GM21447 (cell line): Measurements from ENCODE around the gene DOCK1.

Source experiments
- ATAC-seq: cut with Tn5 transposase; IDR thresholded peaks from one replicate; pipeline ENCODE4 v1.9.1; 2021; ENCODE audit not compliant: unreplicated experiment

DOCK1 gene

DNA sequence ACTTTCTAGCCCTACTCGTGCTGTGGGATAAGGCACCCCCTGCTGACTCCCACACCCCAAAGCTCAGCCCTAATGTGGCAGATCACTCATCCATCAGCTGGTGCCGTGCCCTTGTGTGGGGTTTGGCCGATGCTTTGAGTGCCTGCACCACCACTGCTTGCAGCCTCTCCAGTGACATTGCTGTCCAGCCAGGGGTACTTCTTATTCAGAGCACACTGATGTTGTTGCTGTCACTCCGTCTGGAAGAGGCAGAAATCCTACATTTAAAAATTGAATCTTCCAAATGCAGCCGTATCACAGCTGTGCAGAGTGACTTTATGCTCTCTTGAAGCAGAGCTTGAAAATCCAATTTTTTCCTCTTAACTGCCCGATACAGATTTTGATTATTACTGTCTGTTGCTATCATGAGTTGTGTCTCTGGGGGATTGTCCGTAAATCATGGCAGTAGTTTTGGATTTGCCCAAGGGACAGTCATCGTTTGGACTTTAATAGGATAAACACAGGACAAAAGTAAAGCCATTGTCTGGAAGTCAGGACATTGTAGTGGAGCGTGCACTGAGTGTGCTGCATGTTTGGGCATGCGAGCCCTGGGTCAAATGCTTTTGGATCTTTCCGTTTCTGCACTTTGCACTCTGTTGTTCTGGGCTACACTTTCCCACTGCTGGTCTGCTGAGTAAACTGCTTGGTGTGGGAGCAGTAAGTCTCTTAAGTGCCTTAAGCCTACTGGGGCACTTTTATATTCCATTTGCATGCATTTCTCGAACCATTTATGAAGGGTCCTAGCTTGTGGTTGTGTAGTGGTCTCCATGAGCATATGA lies 128.2 kb downstream of the DOCK1 start:
- ATAC-seq, result no peak

DNA sequence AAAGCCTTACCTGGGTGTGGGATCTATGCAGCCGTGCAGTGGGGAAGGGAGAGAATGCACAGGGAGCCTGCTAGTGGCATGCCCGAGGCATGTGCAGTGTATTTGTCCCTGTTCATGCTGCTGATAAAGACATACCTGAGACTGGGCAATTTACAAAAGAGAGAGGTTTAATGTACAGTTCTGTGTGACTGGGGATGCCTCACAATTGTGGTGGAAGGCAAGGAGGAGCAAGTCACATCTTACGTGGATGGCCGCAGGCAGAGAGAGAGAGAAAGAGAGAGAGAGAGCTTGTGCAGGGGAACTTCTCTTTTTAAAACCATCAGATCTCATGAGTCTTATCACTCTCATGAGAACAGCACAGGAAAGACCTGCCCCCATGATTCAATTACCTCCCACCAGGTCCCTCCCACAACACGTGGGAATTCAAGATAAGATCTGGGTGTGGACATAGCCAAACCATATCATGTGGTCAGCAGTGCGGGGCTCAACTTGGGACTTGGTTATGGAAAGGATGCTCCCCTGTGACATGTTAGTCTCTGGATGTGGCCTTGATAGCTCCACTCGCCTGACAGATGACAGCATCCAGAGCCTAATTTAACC lies 128.9 kb downstream of the DOCK1 start:
- ATAC-seq, result no peak

DNA sequence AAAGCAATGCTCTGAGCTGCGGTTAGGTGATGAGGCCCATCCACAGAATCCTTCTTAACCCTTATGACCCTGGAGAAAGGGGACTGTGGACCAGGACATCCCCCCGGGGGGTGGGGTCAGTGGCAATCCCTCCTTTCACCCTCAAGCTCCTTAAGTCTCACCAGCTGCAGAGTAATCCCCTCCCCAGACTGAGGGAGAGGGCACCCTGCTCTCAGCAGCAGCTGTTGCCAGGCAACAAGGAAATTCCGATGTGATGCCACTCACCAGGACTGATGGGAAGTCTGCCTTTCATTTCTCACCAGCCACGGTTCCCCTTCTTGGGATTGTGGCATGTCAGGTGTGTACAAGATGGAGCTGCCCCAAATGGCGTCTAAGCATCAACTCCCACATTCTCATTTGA lies 129.6 kb downstream of the DOCK1 start:
- no peak for ATAC-seq

DNA sequence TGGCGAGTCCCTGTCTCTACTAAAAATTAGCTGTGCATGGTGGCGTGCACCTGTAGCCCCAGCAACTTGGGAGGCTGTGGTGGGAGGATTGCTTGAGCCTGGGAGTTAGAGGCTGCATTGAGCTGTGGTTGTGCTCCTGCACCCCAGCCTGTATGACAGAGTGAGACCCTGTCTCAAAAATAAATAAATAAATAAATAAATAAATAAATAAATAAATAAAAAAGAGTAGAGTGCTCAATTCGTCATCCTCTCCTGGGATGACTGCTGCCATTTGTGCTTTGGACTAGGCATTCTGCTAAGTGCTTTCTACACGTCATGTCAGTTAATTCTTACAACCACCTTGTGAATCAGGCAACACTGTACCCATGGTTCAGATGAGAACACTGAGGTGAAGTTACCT lies 130.6 kb downstream of the DOCK1 start:
- no peak for ATAC-seq

DNA sequence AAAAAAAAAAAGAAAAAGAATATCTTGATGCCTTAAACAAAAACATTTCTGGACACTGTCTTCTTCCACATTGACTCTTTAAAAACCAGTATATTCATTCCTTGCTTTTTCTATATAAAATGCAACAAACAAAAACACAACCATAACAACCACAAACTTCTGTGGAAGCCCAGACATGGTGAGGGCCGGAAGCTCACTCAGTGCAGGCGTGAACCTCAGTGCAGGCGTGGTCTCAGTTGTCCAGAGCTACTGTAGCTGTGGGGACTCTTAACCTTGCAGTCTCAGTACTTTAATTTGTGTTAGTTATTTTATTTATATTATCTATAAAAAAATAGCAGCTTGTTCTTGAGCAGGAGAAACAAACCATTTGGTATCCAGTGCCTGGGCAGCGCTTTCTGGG lies 131.8 kb downstream of the DOCK1 start:
- no peak for ATAC-seq

DNA sequence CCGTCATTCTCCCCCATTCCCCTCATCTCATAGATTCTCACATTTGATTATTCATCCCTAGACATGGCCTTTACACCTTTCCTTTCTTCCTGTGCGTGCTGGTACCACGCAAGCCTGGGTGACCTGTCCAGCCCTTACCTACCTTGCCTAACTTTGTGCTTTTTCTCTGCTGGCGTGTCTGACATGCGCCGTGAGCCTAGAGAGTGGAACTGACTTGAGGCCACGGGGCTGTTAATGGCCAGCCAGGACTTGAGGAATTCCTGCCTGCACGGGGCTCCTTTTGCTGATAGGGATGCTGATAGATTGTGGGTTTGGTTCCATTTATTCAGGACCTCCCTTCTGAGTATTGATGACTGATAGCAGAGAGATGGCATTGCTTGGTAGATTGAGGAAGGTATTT lies 134.2 kb downstream of the DOCK1 start:
- ATAC-seq, result no peak

DNA sequence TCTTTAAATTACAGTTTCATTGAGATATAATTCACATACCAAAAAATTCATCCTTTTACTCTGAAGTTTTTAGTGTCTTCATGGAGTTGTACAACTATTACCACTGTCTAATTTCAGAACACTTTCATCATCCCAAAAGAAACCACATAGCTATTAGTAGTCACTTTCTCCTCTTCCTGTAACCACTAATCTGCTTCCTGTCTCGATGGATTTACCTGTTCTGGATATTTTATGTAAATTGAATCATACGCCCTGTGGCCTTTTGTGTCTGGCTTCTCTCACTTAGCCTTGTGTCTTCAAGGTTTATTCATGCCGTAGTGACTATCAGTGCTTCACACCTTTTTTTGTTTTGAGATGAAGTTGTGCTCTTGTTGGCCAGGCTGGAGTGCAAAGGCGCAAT lies 135.5 kb downstream of the DOCK1 start:
- no peak for ATAC-seq

DNA sequence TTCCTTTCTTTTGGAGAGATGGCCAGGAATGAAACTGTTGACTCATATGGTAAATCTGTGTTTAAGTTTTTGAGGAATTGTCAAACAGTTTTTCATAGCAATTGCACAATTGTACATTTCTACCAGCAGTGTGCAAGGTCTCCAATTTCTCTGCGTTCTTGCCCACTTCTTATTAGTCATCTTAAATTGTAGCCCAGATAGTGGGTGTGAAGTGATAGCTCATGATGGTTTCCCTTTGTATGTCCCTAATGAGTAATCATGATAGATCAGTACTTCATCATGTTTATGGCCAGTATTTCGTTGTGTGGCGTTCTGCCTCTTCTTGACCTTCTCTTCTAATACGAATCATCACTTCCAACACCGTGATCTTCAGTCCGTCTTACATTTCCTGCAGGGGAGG lies 136.3 kb downstream of the DOCK1 start:
- ATAC-seq, result no peak

DNA sequence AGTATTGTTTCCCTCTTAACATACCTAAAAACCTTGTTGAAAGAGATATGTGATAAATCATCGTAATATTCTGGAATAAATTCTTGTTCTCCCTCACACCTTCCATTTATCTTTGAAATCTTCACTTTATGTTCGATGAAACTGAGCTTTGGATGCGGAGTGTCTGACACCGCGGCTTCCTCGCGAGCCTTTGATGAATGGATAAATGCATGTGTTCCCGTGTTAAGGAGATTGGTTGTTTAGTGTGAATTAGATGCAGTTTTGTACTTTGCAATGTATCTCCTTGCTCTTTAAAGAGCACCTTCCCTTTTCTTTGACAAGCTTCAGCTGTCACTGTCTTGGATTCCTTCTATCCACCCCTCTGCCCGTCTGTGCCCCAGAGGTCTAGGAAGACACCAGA lies 138.1 kb downstream of the DOCK1 start:
- no peak for ATAC-seq

DNA sequence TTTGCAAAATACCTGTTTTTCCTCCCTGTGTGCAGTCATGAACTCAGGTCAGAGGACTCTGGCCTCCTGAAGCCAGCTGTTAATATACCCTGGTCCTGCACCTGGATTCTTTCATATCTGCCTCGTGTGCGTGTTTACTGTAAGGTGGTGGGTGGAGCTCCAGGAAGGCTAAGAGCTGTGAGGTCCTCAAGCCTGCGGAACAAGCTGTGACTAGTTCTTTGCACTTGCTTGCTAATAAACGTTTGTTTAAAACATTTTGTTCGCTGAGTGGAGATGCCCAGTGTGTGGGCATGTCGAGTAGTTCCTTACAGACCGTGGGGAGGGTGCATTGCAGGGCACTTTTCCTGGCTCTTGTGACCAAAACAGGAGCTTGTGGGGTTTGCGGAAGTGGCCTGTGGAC lies 139.0 kb downstream of the DOCK1 start:
- ATAC-seq, result no peak

DNA sequence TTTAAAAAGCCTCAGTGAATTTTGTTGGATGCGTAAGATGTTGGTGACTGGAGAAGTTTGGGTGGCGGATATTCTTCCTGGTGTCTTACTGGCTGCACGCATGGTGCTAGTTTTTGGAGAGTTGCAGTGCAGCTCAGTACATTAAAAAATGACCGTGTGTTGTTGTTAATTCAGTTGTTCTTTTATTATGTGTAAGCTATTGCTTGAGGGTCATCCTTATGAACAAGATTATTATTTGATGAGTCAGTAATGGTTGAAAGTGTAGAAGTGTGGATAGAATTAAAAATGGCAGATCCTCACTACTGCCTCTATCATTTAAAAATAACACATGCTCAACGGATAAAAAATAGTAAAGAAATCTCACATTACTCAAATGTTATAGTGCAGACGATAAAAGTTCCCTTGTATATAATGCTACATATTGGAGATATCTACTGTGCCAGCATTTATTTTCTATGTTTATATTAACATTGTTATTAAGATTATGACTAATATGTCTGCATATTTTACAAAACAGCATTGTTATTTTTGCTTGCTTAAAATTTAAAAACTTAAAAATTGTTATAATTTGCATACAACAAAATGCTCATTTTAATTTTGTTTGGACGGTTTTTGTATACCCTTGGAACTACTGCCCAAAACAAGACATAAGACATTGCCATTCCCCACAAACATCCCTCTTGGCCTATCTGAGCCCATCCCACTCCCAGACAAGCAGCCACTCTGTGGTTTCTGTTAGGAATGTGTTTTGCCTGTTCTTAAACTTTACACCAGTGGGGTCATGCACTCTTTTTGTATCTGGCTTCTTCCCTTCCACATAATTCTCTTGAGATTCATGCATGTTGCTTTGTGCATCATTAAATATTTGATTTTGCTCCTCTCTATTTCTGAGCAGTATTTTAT lies 142.0 kb downstream of the DOCK1 start:
- no peak for ATAC-seq

DNA sequence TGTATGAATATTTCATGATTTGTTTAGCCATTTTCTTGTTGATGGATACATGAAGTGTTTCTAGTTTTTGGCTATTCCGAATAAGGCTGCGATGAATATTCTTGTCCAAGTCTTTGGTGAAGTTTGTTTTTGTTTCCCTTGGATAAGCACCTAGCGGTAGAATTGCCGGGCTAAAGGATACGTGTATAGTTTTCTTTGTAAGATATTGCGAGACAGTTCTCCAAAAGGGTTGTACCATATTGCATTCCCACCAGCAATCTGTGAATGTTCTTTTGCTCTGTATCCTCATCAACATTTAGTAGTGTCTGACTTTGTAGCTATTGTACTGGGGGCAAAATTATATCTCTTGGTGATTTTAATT lies 142.6 kb downstream of the DOCK1 start:
- ATAC-seq, result no peak

DNA sequence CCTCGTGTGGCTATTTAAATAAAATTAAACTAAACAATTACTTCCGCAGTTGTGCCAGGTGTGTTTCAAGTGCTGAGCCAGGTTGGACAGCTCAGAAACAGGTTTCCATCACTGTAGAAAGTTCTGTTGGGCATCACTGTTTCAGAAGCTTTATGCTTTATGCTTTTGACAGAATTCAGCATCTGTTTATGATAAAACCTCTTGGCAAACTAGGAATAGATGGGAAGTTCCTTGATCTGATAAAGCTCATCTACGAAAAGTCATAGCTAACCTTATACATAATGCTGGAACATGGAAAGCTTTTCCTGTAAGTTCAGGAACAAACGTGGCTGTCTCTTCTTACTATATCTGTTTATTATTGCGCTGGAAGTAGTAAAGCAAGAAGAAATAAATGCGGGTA lies 143.4 kb downstream of the DOCK1 start:
- no peak for ATAC-seq

DNA sequence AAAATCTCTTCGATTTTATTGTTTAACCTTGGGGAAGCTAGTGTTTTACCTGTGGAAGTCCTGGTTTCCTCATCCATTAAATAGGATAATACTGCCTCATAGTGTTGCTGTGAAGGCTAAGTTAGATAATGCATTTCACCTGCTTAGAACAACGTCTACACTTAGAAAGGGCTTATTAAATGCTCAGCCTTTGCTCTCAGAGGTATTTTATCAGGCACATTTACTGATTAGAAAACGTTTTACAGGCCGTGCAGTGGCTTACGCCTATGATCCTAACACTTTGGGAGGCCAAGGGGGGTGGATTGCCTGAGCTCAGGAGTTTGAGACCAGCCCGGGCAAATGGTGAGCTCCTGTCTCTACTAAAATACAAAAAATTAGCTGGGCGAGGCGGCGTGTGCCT lies 146.8 kb downstream of the DOCK1 start:
- ATAC-seq, result no peak

DNA sequence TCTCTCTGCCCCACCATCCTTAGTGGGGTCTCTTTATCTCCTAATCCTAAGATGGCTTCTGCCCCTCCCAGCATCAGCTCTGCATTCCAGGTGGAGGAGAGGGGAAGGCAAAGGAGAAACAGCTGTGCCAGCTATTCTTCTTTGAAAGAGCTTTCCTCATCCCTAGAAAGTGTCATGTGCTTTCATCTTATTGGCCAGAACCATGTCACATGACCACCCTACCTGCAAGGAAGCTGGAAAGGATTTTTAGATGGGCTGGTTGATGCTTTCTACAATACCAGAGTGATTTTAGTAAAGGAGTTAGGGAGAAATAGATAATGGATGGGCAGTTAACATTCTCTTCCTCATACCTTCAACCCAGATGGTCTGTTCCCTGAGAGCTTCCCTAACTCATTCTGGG lies 150.0 kb downstream of the DOCK1 start:
- ATAC-seq, result no peak

DNA sequence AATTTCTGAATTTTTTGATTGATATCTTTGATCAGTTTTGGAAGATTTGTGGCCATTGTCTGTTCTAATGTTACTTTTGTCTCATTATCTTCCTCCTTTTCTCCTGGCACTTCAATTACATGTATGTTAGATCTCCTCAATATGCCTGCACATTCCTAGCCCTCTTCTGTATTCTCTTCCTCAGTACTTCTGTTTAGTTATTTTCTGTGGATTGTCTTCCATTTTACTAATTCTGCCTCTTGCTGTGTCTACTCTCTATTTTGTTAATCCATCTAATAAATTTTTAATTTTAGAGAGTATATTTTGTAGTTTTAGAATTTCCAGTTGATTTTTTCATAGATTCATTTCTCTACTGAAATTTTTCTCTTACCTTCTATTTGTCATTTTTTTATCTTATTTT lies 154.1 kb downstream of the DOCK1 start:
- no peak for ATAC-seq

DNA sequence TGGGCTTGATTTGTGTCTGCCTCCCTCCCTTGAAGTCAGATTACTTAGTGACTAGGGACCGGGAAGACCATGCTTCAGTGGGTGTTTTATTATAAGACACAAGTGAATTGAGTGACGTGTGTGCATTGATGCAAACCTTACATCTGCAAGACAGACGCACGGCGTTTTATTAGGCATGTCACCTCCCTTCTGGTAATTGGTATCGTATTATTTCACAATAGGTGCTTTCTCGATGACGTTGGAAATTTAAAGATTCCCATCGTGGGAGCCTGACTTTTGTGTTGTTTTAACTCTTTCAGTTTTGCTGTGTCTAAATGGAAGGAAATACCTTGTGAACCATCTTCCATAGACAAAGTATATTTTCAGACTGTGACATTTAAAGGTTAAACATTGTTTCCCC lies 158.5 kb downstream of the DOCK1 start:
- ATAC-seq, result no peak

DNA sequence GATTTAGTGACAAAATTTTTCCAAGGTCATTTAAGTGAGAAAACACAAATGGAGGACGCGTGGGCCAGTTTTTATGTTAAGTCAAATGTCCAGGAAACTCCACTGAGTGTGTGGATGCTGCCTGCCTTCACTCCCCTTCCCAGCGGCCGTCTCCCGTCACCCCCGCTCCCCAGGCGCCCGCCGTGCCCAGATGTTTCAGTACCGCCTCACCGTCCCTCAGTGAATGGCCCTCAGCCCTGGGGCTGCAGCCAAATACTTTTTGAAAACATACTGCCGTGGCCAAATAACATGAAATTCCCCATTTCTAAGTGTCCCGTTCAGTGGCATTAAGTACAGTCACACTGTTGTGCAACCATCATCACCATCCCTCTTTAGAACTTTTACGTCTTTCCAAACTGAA lies 159.2 kb downstream of the DOCK1 start:
- no peak for ATAC-seq

DNA sequence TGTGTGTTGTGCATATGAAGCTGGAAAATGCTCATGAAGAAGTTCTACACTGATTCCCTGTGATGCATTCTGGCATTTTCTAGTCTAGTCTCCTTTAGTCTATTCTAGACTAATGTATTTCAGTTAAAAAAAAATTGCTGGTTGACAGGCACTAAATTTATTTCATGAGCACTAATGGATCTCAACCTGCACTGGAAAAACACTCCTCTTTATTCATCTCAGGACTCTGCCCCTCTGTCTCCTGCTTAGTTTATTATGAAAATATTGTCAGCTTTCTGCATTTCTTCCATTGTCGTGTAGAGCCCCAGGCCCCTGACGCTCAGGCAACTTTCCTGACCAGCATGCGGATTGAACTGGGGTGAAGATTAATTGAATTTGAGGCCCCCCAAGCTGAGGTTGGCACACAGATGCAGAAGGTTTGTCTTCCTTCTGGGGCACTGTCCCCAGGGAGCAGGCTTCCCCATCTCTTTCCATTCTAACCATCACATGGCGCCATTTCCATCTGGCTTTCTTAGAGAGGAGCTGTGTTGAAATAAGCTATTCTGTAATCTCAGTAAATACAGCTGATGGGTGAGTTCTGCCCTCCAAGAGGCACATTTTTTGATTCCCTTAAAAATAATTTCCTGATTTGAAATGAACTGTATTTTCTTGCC lies 162.4 kb downstream of the DOCK1 start:
- ATAC-seq, result no peak

DNA sequence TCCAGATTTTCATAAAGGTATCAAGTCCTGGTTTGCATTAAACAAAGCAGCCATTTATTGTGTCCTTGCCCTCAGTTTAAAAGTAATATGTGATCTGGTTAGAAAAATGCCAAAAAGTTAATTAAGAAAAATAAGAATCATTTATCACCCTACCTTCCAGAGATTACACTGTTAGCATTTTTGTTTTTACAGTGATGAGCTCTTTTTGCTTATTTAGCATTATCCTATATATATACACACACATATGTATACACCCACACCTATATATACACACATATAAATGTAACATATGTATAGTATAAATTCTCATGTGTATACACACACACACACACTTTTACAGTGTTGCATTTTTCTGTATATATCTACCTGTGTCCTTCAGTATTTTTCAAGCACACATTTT lies 163.3 kb downstream of the DOCK1 start:
- ATAC-seq, result no peak

DNA sequence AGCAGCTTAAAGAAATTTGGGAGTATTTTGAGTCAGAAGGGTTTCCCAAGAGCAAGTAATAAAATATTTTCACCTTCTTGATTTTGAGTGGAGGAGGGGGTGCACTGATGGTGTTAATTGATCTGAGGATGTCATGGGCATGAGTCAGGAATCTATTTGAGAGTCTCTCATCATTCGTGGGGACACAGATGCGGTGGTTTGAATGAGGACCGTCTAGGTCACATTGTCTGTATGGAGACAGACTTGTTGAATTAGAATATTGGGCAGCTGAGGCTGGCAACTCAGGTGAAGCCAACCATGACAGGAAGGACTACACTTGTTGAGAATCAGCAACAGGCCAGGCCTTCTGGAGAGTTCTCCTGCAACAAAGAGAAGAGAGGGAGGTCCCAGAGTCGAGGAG lies 164.2 kb downstream of the DOCK1 start:
- ATAC-seq, result no peak

DNA sequence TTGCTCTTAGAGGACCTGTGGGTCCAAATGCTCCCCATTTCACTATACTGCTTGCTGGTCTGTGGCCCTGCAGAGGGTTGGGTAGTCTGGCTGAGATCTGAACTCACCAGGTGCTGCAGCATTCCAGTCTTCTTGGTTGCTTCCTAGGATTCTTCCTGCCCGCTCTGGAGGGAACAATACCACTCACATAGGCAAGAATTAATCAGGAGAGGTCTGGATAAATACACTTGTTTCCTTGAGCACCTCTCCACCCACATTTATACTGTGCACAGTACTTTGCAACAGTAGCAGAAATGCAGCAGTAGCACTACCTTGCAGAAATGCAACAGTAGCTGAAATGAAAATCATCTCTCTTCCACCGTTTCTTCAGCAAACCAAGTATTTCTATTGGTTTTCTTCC lies 165.9 kb downstream of the DOCK1 start:
- no peak for ATAC-seq
